Adrenal gland (tissue), 5 donors: ENCODE results near the gene FRMD8.

ENCODE experiments used
- CTCF ChIP-seq, 6 experiments: fragments of 450-650 bp in 4 of 6; fragments of 200-600 bp in 2 of 6; sonication (generic) in 1 of 6; IDR thresholded peaks; 1 replicate in 5 of 6; 2 replicates in 1 of 6; pipeline versions ENCODE4 v1.5.1 to v1.8.0; 2016 to 2021; ENCODE audit warnings: antibody characterized with exemption in 6 of 6, mild to moderate bottlenecking in 2 of 6, moderate library complexity in 1 of 6
- POLR2A ChIP-seq, 2 donors: fragments of 450-650 bp; IDR thresholded peaks; one replicate each; pipeline ENCODE4 v1.6.1; 2017; ENCODE audit warnings: antibody characterized with exemption in 2 of 2, mild to moderate bottlenecking in 2 of 2, moderate library complexity in 1 of 2
- donor health status: DM: no; HTN: no; CAD: no.

GRCh38 chr11:65392186-65392829, 5.9 kb downstream of the FRMD8 start:
- TF ChIP-seq CTCF (IDR thresholded peaks at IDR 0.05) (no peak), POLR2A (IDR thresholded peaks at IDR 0.05) (no peak)
